HCT116 (cell line): ENCODE data around the gene TTLL6. TPM values are rescaled to one million over a fixed set of nuclear protein-coding genes. Genes with fewer than 3 reads are reported as not detected.

Experiments
- ATAC-seq: fragments of 200-7000 bp; cut with Tn5 transposase; 2 replicates; pipeline ENCODE4 v1.9.1; 2020; ENCODE audit warnings: mild to moderate bottlenecking, moderate library complexity
- BruUV-seq: library from RNA; stranded (reverse); fragments of 400-500 nt; replicated peaks from 2 replicates; lab custom pipeline; 2021; lab: Mats Ljungman, UMichigan
- CTCF ChIA-PET: fragments of 300-600 bp; sonication (Branson Sonifier 250); formaldehyde crosslinking; loops from one replicate; lab custom pipeline; 2021; ENCODE audit warnings: antibody characterized with exemption; lab: Charles Lee
- POLR2A ChIA-PET: fragments of 300-600, 350-600 bp; sonication (Branson Sonifier 250); formaldehyde crosslinking; loops from one replicate; lab custom pipeline; 2021; ENCODE audit warnings: antibody characterized with exemption; lab: Charles Lee
- RAD21 ChIA-PET, 2 experiments: fragments of 300-600 bp; sonication (Branson Sonifier 250); formaldehyde crosslinking; loops; one replicate each; lab custom pipeline; 2023; ENCODE audit warnings: low total read pairs in 2 of 2; ENCODE audit not compliant: uncharacterized antibody in 2 of 2, unreplicated experiment in 2 of 2, low non-redundant PET in 1 of 2; lab: Charles Lee
- DNase-seq: peaks from one replicate; pipeline ENCODE4 v3.0.0-alpha.2; 2010; ENCODE audit warnings: low read depth, low spot score
- H2AFZ ChIP-seq: fragments of 200-600 bp; shearing (Covaris generic), sonication (generic); 2 replicates; pipeline ENCODE4 v1.6.1; 2017; ENCODE audit warnings: low read depth, mixed run types, mixed read lengths, antibody characterized with exemption, low read length; ENCODE audit not compliant: poor library complexity, severe bottlenecking
- H3K27ac ChIP-seq: 2 replicates; pipeline ENCODE4 v1.5.1; 2012; ENCODE audit warnings: low read depth, low read length
- H3K27me3 ChIP-seq: fragments of 200-600 bp; sonication (generic); 2 replicates; pipeline ENCODE4 v1.6.1; 2016; ENCODE audit warnings: mixed run types, low read length, mixed read lengths; ENCODE audit not compliant: insufficient read depth
- H3K36me3 ChIP-seq, 2 experiments: fragments of 200-500 bp in 1 of 2; fragments of 200-600 bp in 1 of 2; sonication (Bioruptor generic) in 1 of 2; sonication (generic) in 1 of 2; 2 replicates each; pipeline versions ENCODE4 v1.5.1 to v1.6.1; 2014 to 2016; ENCODE audit warnings: low read length in 2 of 2, inconsistent platforms in 1 of 2, mixed read lengths in 1 of 2, mixed run types in 1 of 2; ENCODE audit not compliant: insufficient read depth in 2 of 2, control insufficient read depth in 1 of 2
- H3K4me1 ChIP-seq, 2 experiments: fragments of 200-600 bp in 1 of 2; sonication (generic) in 1 of 2; 2 replicates each; pipeline versions ENCODE4 v1.5.1 to v1.6.1; 2012 to 2017; ENCODE audit warnings: low read length in 2 of 2, inconsistent platforms in 1 of 2, mild to moderate bottlenecking in 1 of 2, mixed read lengths in 1 of 2, mixed run types in 1 of 2, moderate library complexity in 1 of 2; ENCODE audit not compliant: insufficient read depth in 2 of 2, control insufficient read depth in 1 of 2
- H3K4me2 ChIP-seq: fragments of 200-600 bp; sonication (generic); 2 replicates; pipeline ENCODE4 v1.6.1; 2017; ENCODE audit warnings: mixed run types, low read length, mixed read lengths
- H3K4me3 ChIP-seq, 2 experiments: fragments of 200-600 bp in 1 of 2; sonication (generic) in 1 of 2; replicated peaks in 1 of 2; 2 replicates each; pipeline ENCODE4 v1.5.1; 2011 to 2016; ENCODE audit warnings: low read length in 2 of 2, control low read depth in 1 of 2, low read depth in 1 of 2, mild to moderate bottlenecking in 1 of 2, mixed read lengths in 1 of 2, mixed run types in 1 of 2
- H3K79me2 ChIP-seq: fragments of 200-600 bp; sonication (generic); 2 replicates; pipeline ENCODE4 v1.6.1; 2017; ENCODE audit warnings: mild to moderate bottlenecking, mixed run types, low read length, moderate library complexity, mixed read lengths; ENCODE audit not compliant: insufficient read depth
- H3K9ac ChIP-seq: fragments of 200-600 bp; sonication (generic); 2 replicates; pipeline ENCODE4 v1.6.1; 2016; ENCODE audit warnings: low read length, mixed read lengths
- H3K9me2 ChIP-seq: fragments of 200-600 bp; sonication (generic), shearing (Covaris generic); 2 replicates; pipeline ENCODE4 v1.6.1; 2017; ENCODE audit warnings: mixed run types, mild to moderate bottlenecking, moderate library complexity; ENCODE audit not compliant: insufficient read depth
- H3K9me3 ChIP-seq, 2 experiments: fragments of 200-500 bp in 1 of 2; fragments of 200-600 bp in 1 of 2; sonication (Bioruptor generic) in 1 of 2; sonication (generic) in 1 of 2; 2 replicates each; pipeline ENCODE4 v1.6.1; 2014 to 2017; ENCODE audit warnings: low read length in 2 of 2, mixed read lengths in 2 of 2, inconsistent platforms in 1 of 2, low read depth in 1 of 2, mild to moderate bottlenecking in 1 of 2, mixed run types in 1 of 2, moderate library complexity in 1 of 2; ENCODE audit not compliant: control insufficient read depth in 1 of 2, insufficient read depth in 1 of 2
- H4K20me1 ChIP-seq: fragments of 200-600 bp; sonication (generic), shearing (Covaris generic); 2 replicates; pipeline ENCODE4 v1.6.1; 2017; ENCODE audit warnings: mixed run types, mild to moderate bottlenecking, moderate library complexity; ENCODE audit not compliant: insufficient read depth
- CBX3 ChIP-seq: IDR thresholded peaks from 2 replicates; pipeline ENCODE4 v1.6.1; 2012; ENCODE audit warnings: low read depth
- EZH2 ChIP-seq: fragments of 200-600 bp; sonication (generic); IDR thresholded peaks from 2 replicates; pipeline ENCODE4 v1.6.1; 2017; ENCODE audit warnings: antibody characterized with exemption, mixed run types
- EZH2phosphoT487 ChIP-seq: fragments of 200-600 bp; IDR thresholded peaks from 2 replicates; pipeline ENCODE4 v1.6.1; 2018; ENCODE audit warnings: antibody characterized with exemption, borderline replicate concordance
- FOSL1 ChIP-seq: IDR thresholded peaks from 2 replicates; pipeline ENCODE4 v1.6.1; 2012; ENCODE audit warnings: low read depth
- POLR2A ChIP-seq: IDR thresholded peaks from 2 replicates; pipeline ENCODE4 v1.7.0; 2011; ENCODE audit warnings: borderline replicate concordance; ENCODE audit not compliant: insufficient read depth, insufficient read length; ENCODE audit errors: extremely low read depth
- POLR2AphosphoS5 ChIP-seq: IDR thresholded peaks from 2 replicates; pipeline ENCODE4 v1.6.1; 2011; ENCODE audit warnings: mild to moderate bottlenecking, low read depth, low read length, moderate library complexity
- RAD21 ChIP-seq: IDR thresholded peaks from 2 replicates; pipeline ENCODE4 v1.6.1; 2012; ENCODE audit warnings: low read depth, mild to moderate bottlenecking
- SIN3A ChIP-seq: IDR thresholded peaks from 2 replicates; pipeline ENCODE4 v1.6.1; 2012; ENCODE audit warnings: low read depth
- SP1 ChIP-seq: IDR thresholded peaks from 2 replicates; pipeline ENCODE4 v1.6.1; 2012; ENCODE audit warnings: low read depth
- YY1 ChIP-seq: IDR thresholded peaks from 2 replicates; pipeline ENCODE4 v1.6.1; 2011; ENCODE audit warnings: low read length, low read depth, moderate library complexity, mild to moderate bottlenecking; ENCODE audit not compliant: insufficient replicate concordance; ENCODE audit errors: extremely low read depth
- ZNF274 ChIP-seq: fragments of 200-500 bp; sonication (Bioruptor generic); IDR thresholded peaks from 2 replicates; pipeline ENCODE4 v1.6.1; 2014; ENCODE audit warnings: mild to moderate bottlenecking, low read depth, low read length, inconsistent platforms
- intact Hi-C: fragments of 100-400 bp; cut with micrococcal nuclease; formaldehyde crosslinking; loops from 2 replicates; pipeline ENCODE4 v1.10.0; 2022
- total RNA-seq: library from RNA; stranded (reverse); gene quantifications from one replicate; pipeline ENCODE4 v1.2.1, GENCODE V29; 2021; ENCODE audit not compliant: unreplicated experiment
- TF ChIP-seq, protein P1 (sequence below): IDR thresholded peaks from 2 replicates; pipeline ENCODE4 v1.6.1; 2012; ENCODE audit warnings: low read depth
- TF ChIP-seq, protein P2 (sequence below): IDR thresholded peaks from 2 replicates; pipeline ENCODE4 v1.6.1; 2012
- TF ChIP-seq, protein P3 (sequence below): IDR thresholded peaks from 2 replicates; pipeline ENCODE4 v1.6.1; 2011; ENCODE audit warnings: mild to moderate bottlenecking, low read length, moderate library complexity; ENCODE audit not compliant: insufficient replicate concordance; ENCODE audit errors: extremely low read depth

TTLL6 gene
- total RNA-seq, 1 experiment from 2014 or later, result 0.79 TPM

DNA sequence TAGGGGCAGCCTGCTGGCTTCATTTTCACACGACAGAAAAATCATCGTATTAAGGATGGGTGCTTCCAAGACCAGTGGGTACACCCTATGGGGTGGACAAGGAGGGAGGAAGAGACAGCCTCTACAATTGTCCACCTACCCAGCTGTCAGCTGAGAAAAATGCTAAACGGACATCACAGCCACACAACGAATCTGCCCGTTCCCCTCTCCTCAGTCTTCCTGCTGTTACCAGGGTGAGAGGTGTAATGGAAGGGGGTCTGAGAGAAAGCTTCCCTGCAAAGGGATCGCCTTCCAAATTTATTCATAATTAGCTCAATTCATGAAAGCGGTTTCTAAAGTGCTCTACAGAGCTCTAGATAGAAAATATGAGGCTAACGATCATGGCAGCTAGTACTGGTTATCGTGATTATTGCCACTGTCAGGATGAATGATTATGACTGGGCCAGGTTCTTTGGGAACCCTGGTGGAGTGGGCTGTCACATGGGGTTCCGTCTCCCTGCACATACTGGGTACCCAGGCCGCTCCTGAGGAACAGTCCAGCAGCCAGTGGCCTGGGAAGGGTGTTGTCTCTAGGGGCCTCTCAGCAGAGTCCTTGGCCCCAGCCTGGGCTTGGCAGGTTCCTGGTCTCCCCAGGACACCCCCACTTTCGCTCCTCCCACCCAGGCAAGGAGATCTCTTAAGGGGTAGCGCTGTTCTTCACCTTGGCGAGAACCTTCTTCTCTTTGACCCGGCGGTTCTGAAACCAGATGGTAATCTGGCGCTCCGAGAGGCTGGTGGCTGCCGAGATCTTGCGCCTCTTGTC lies 90.7 kb downstream of the TTLL6 start:
- no peaks in the 10 kb centered on the region for H3K9me2 ChIP-seq
- TF ChIP-seq EZH2phosphoT487, result no peak
- no peak for TF ChIP-seq EZH2
- no peak for TF ChIP-seq SIN3A
- TF ChIP-seq, protein P1, sequence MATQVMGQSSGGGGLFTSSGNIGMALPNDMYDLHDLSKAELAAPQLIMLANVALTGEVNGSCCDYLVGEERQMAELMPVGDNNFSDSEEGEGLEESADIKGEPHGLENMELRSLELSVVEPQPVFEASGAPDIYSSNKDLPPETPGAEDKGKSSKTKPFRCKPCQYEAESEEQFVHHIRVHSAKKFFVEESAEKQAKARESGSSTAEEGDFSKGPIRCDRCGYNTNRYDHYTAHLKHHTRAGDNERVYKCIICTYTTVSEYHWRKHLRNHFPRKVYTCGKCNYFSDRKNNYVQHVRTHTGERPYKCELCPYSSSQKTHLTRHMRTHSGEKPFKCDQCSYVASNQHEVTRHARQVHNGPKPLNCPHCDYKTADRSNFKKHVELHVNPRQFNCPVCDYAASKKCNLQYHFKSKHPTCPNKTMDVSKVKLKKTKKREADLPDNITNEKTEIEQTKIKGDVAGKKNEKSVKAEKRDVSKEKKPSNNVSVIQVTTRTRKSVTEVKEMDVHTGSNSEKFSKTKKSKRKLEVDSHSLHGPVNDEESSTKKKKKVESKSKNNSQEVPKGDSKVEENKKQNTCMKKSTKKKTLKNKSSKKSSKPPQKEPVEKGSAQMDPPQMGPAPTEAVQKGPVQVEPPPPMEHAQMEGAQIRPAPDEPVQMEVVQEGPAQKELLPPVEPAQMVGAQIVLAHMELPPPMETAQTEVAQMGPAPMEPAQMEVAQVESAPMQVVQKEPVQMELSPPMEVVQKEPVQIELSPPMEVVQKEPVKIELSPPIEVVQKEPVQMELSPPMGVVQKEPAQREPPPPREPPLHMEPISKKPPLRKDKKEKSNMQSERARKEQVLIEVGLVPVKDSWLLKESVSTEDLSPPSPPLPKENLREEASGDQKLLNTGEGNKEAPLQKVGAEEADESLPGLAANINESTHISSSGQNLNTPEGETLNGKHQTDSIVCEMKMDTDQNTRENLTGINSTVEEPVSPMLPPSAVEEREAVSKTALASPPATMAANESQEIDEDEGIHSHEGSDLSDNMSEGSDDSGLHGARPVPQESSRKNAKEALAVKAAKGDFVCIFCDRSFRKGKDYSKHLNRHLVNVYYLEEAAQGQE, result no peak
- TF ChIP-seq ZNF274, result no peak
- TF ChIP-seq FOSL1, result no peak
- no peak for TF ChIP-seq RAD21
- TF ChIP-seq, protein P2, sequence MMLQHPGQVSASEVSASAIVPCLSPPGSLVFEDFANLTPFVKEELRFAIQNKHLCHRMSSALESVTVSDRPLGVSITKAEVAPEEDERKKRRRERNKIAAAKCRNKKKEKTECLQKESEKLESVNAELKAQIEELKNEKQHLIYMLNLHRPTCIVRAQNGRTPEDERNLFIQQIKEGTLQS, result no peak
- TF ChIP-seq, protein P3, sequence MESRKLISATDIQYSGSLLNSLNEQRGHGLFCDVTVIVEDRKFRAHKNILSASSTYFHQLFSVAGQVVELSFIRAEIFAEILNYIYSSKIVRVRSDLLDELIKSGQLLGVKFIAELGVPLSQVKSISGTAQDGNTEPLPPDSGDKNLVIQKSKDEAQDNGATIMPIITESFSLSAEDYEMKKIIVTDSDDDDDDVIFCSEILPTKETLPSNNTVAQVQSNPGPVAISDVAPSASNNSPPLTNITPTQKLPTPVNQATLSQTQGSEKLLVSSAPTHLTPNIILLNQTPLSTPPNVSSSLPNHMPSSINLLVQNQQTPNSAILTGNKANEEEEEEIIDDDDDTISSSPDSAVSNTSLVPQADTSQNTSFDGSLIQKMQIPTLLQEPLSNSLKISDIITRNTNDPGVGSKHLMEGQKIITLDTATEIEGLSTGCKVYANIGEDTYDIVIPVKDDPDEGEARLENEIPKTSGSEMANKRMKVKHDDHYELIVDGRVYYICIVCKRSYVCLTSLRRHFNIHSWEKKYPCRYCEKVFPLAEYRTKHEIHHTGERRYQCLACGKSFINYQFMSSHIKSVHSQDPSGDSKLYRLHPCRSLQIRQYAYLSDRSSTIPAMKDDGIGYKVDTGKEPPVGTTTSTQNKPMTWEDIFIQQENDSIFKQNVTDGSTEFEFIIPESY, result no peak
- no peak for TF ChIP-seq POLR2AphosphoS5
- no peak for TF ChIP-seq SP1
- TF ChIP-seq POLR2A, result no peak
- TF ChIP-seq YY1, result no peak
- no peak for TF ChIP-seq CBX3
- intact Hi-C loops, result no loop called here
- H2AFZ ChIP-seq, result no peak overlapping the region
- CTCF ChIA-PET, result interaction anchor here (4.0 to 6.8 kb wide), 2 partner anchors 64 to 153 kb away, joined by 60 to 97 read pairs; no protein-coding TSS in a partner anchor
- POLR2A ChIA-PET, result no interaction called here
- H3K4me2 ChIP-seq, result no peak overlapping the region
- ATAC-seq (no peak), DNase-seq (no peak)
- peaks cover 5 to 21% of the 10 kb centered on the region in 2 experiments; a peak in 3 of 4 replicates for H3K4me1 ChIP-seq
- no TSS peak for BruUV-seq
- H3K27me3 ChIP-seq, result no peaks in the 10 kb centered on the region
- no peaks in the 10 kb centered on the region for H3K9me3 ChIP-seq
- H3K27ac ChIP-seq, result no peak overlapping the region
- H3K79me2 ChIP-seq, result no peaks in the 10 kb centered on the region
- RAD21 ChIA-PET, result no interaction called here
- H3K36me3 ChIP-seq, result no peaks in the 10 kb centered on the region
- no peak overlapping the region for H3K4me3 ChIP-seq
- H3K9ac ChIP-seq, result no peak overlapping the region
- no peaks in the 10 kb centered on the region for H4K20me1 ChIP-seq
